ENCODE results near the gene MIAT. TPM values are rescaled to one million over a fixed set of nuclear protein-coding genes. Genes with fewer than 3 reads are reported as not detected.

The MIAT gene
- polyA plus RNA-seq, 2 of the 4 experiments (the other 2 are of a cell fraction) = 1.5 to 2.2 TPM

GRCh38 chr22:26631282-26631681, 26.1 kb upstream of the MIAT start:
- CTCF ChIA-PET = no interaction called here
- WGBS (ENCODE audit: missing lambda C conversion rate) = 72% methylated on average over 4 of the region's 4 CpGs
- TF ChIP-seq ZC3H11A (IDR thresholded peaks at IDR 0.05) (no peak), MYC (IDR thresholded peaks at IDR 0.05; ENCODE audit: borderline replicate concordance, low read length) (no peak), KDM1A (IDR thresholded peaks at IDR 0.05; ENCODE audit: low read depth) (no peak), JUN (IDR thresholded peaks at IDR 0.05) (no peak), RNF2 (IDR thresholded peaks at IDR 0.05; ENCODE audit: borderline replicate concordance, low read depth) (no peak), HMGXB4 (CRISPR knock-in tag; IDR thresholded peaks at IDR 0.05; ENCODE audit: borderline replicate concordance) (no peak), CHD2 (IDR thresholded peaks at IDR 0.05; ENCODE audit: low read length, partially characterized antibody) (no peak)
- ATAC-seq (no peak), FAIRE-seq (no peak), DNase-seq (ENCODE audit: low read depth in 1 of 2, low spot score in 1 of 2) (no peak)
- no peaks in the 10 kb centered on the region for H3K4me1 ChIP-seq
- H3K27ac ChIP-seq = no peak overlapping the region
- H3K9me3 ChIP-seq = no peaks in the 10 kb centered on the region
- POLR2A ChIA-PET = no interaction called here
- no peak overlapping the region for H3K4me2 ChIP-seq
- no peak overlapping the region for H3K4me3 ChIP-seq

- no peaks in the 10 kb centered on the region for H3K4me1 ChIP-seq
- H3K4me3 ChIP-seq = no peak overlapping the region
- H3K27ac ChIP-seq = no peak overlapping the region
- H3K4me2 ChIP-seq = no peak overlapping the region
- ATAC-seq (no peak), DNase-seq (ENCODE audit: low read depth in 1 of 2, low spot score in 1 of 2) (no peak), FAIRE-seq (no peak)
- 54% methylated on average over 8 of the region's 8 CpGs for WGBS (ENCODE audit: missing lambda C conversion rate)
- CTCF ChIA-PET = interaction anchor here (0.5 to 0.8 kb wide), 3 partner anchors 102 to 266 kb away, joined by 3 read pairs; no protein-coding TSS in a partner anchor
- no peaks in the 10 kb centered on the region for H3K9me3 ChIP-seq
- POLR2A ChIA-PET = no interaction called here
- TF ChIP-seq ZFP36 (IDR thresholded peaks at IDR 0.05; ENCODE audit: borderline replicate concordance, partially characterized antibody) = no peak
- TF ChIP-seq JUNB (IDR thresholded peaks at IDR 0.05) = no peak
- TF ChIP-seq CTCF (IDR thresholded peaks at IDR 0.05) = no peak
- TF ChIP-seq HOXB13 (CRISPR knock-in tag; IDR thresholded peaks at IDR 0.05; ENCODE audit: low read depth) = no peak
- TF ChIP-seq HDAC2 (IDR thresholded peaks at IDR 0.05) = no peak
- no peak for TF ChIP-seq HOXA7 (CRISPR knock-in tag; IDR thresholded peaks at IDR 0.05)
- no peak for TF ChIP-seq KDM5A (IDR thresholded peaks at IDR 0.05)
- TF ChIP-seq HEYL (CRISPR knock-in tag; IDR thresholded peaks at IDR 0.05) = no peak
Observed at GRCh38 chr22:26632422-26633155, 24.8 kb upstream of the MIAT start.

- POLR2A ChIA-PET = interaction anchor here (0.6 kb wide), 1 partner anchor 27 kb away, joined by 3 read pairs; no protein-coding TSS in a partner anchor
- WGBS (ENCODE audit: missing lambda C conversion rate) = 65% methylated on average over 3 of the region's 3 CpGs
Observed at GRCh38 chr22:26634189-26634588, 23.2 kb upstream of the MIAT start.

More at GRCh38 chr22:26634189-26634588, 23.2 kb upstream of the MIAT start:
- no peak overlapping the region for H3K27ac ChIP-seq
- no peak overlapping the region for H3K4me3 ChIP-seq
- H3K9me3 ChIP-seq = no peaks in the 10 kb centered on the region
- CTCF ChIA-PET = no interaction called here
- TF ChIP-seq CEBPB (IDR thresholded peaks at IDR 0.05) = no peak
- TF ChIP-seq EHMT2 (IDR thresholded peaks at IDR 0.05; ENCODE audit: low read depth) = no peak
- no peak for TF ChIP-seq ZNF302 (CRISPR knock-in tag; IDR thresholded peaks at IDR 0.05)
- TF ChIP-seq ELK1 (IDR thresholded peaks at IDR 0.05; ENCODE audit: low read depth, low read length) = no peak
- no peak for TF ChIP-seq ZFP36 (IDR thresholded peaks at IDR 0.05; ENCODE audit: borderline replicate concordance, partially characterized antibody)
- no peak for TF ChIP-seq TP53 (CRISPR knock-in tag; IDR thresholded peaks at IDR 0.05)
- no peak for TF ChIP-seq RFX5 (IDR thresholded peaks at IDR 0.05)
- no peak for TF ChIP-seq REST (IDR thresholded peaks at IDR 0.05)
- no peak for DNase-seq (ENCODE audit: low read depth in 1 of 2, low spot score in 1 of 2)
- no peak overlapping the region for H3K4me2 ChIP-seq
- no peak for ATAC-seq
- H3K4me1 ChIP-seq = no peaks in the 10 kb centered on the region
- no peak for FAIRE-seq

Measured in A549 (cell line).